MM.1S (cell line): ENCODE measurements around the gene ADAMTS15.

Experiments used
- DNase-seq: peaks from one replicate; pipeline ENCODE4 v3.0.0-alpha.2; 2015
- H2AFZ ChIP-seq: fragments of 300-600 bp; sonication (generic); 2 replicates; pipeline ENCODE4 v1.6.0; 2016; ENCODE audit warnings: antibody characterized with exemption, low read length
- H3F3A ChIP-seq: fragments of 300-600 bp; sonication (generic); 2 replicates; pipeline ENCODE4 v1.6.1; 2016; ENCODE audit warnings: mild to moderate bottlenecking, antibody characterized with exemption, low read length, moderate library complexity, mixed read lengths; ENCODE audit not compliant: insufficient read depth
- H3K27ac ChIP-seq: fragments of 300-600 bp; sonication (generic); 2 replicates; pipeline ENCODE4 v1.5.1; 2016; ENCODE audit warnings: mild to moderate bottlenecking, low read length
- H3K27me3 ChIP-seq: fragments of 300-600 bp; sonication (generic); replicated peaks from 2 replicates; pipeline ENCODE4 v1.6.0; 2016; ENCODE audit warnings: low read length; ENCODE audit not compliant: insufficient read depth
- H3K36me3 ChIP-seq: fragments of 300-600 bp; sonication (generic); replicated peaks from 2 replicates; pipeline ENCODE4 v1.6.1; 2016; ENCODE audit warnings: mild to moderate bottlenecking, low read length, mixed read lengths; ENCODE audit not compliant: insufficient read depth
- H3K4me1 ChIP-seq: fragments of 300-600 bp; sonication (generic); 2 replicates; pipeline ENCODE4 v1.6.1; 2016; ENCODE audit warnings: low read length, mixed read lengths
- H3K4me2 ChIP-seq: fragments of 300-600 bp; sonication (generic); 2 replicates; pipeline ENCODE4 v1.6.0; 2016; ENCODE audit warnings: low read depth, low read length
- H3K4me3 ChIP-seq: fragments of 300-600 bp; sonication (generic); 2 replicates; pipeline ENCODE4 v1.5.1; 2016; ENCODE audit warnings: low read length, mixed read lengths
- H3K79me2 ChIP-seq: fragments of 300-600 bp; sonication (generic); 2 replicates; pipeline ENCODE4 v1.6.1; 2016; ENCODE audit warnings: mixed run types, low read length, mixed read lengths
- H3K9ac ChIP-seq: fragments of 300-600 bp; sonication (generic); 2 replicates; pipeline ENCODE4 v1.6.1; 2016; ENCODE audit warnings: low read length, mixed read lengths
- H3K9me2 ChIP-seq: fragments of 300-600 bp; sonication (generic); replicated peaks from 2 replicates; pipeline ENCODE4 v1.6.1; 2016; ENCODE audit warnings: mild to moderate bottlenecking, low read length, mixed read lengths; ENCODE audit not compliant: insufficient read depth
- H3K9me3 ChIP-seq: fragments of 300-600 bp; sonication (generic); replicated peaks from 2 replicates; pipeline ENCODE4 v1.6.1; 2016; ENCODE audit warnings: mild to moderate bottlenecking, low read length, mixed read lengths; ENCODE audit not compliant: insufficient read depth
- H4K20me1 ChIP-seq: fragments of 300-600 bp; sonication (generic); 2 replicates; pipeline ENCODE4 v1.6.1; 2016; ENCODE audit warnings: mild to moderate bottlenecking, low read length, moderate library complexity, mixed read lengths; ENCODE audit not compliant: insufficient read depth
- EZH2 ChIP-seq: fragments of 300-600 bp; sonication (generic); optimal IDR thresholded peaks from 2 replicates; pipeline ENCODE3; 2017; ENCODE audit warnings: low read depth, mild to moderate bottlenecking, antibody characterized with exemption, low read length, mixed read lengths
- EZH2phosphoT487 ChIP-seq: fragments of 300-600 bp; sonication (generic); IDR thresholded peaks from 2 replicates; pipeline ENCODE4 v1.6.1; 2018; ENCODE audit warnings: antibody characterized with exemption, low read length
- TF ChIP-seq, protein P1 (sequence below): fragments of 300-600 bp; sonication (generic); IDR thresholded peaks from 2 replicates; pipeline ENCODE4 v1.5.1; 2016; ENCODE audit warnings: antibody characterized with exemption, low read length, mixed read lengths

ADAMTS15 gene

GRCh38 chr11:130413405-130414106, 34.9 kb upstream of the ADAMTS15 start:
- Histone ChIP-seq H3K4me2 (no peak overlapping the region), H3K79me2 (no peaks in the 10 kb centered on the region), H3K36me3 (no peaks in the 10 kb centered on the region), H3K9me2 (no peaks in the 10 kb centered on the region), H3K27ac (no peak overlapping the region), H4K20me1 (no peaks in the 10 kb centered on the region), H3K4me1 (no peaks in the 10 kb centered on the region), H3F3A (no peaks in the 10 kb centered on the region), H3K4me3 (no peak overlapping the region), H3K9ac (no peak overlapping the region), H2AFZ (no peak overlapping the region), H3K9me3 (no peaks in the 10 kb centered on the region), H3K27me3 (no peaks in the 10 kb centered on the region; the same call in 1 of the 2 replicates)
- no peak for DNase-seq
- TF ChIP-seq EZH2 (no peak), EZH2phosphoT487 (no peak)
- TF ChIP-seq, protein P1, sequence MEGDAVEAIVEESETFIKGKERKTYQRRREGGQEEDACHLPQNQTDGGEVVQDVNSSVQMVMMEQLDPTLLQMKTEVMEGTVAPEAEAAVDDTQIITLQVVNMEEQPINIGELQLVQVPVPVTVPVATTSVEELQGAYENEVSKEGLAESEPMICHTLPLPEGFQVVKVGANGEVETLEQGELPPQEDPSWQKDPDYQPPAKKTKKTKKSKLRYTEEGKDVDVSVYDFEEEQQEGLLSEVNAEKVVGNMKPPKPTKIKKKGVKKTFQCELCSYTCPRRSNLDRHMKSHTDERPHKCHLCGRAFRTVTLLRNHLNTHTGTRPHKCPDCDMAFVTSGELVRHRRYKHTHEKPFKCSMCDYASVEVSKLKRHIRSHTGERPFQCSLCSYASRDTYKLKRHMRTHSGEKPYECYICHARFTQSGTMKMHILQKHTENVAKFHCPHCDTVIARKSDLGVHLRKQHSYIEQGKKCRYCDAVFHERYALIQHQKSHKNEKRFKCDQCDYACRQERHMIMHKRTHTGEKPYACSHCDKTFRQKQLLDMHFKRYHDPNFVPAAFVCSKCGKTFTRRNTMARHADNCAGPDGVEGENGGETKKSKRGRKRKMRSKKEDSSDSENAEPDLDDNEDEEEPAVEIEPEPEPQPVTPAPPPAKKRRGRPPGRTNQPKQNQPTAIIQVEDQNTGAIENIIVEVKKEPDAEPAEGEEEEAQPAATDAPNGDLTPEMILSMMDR, result no peak

DNA sequence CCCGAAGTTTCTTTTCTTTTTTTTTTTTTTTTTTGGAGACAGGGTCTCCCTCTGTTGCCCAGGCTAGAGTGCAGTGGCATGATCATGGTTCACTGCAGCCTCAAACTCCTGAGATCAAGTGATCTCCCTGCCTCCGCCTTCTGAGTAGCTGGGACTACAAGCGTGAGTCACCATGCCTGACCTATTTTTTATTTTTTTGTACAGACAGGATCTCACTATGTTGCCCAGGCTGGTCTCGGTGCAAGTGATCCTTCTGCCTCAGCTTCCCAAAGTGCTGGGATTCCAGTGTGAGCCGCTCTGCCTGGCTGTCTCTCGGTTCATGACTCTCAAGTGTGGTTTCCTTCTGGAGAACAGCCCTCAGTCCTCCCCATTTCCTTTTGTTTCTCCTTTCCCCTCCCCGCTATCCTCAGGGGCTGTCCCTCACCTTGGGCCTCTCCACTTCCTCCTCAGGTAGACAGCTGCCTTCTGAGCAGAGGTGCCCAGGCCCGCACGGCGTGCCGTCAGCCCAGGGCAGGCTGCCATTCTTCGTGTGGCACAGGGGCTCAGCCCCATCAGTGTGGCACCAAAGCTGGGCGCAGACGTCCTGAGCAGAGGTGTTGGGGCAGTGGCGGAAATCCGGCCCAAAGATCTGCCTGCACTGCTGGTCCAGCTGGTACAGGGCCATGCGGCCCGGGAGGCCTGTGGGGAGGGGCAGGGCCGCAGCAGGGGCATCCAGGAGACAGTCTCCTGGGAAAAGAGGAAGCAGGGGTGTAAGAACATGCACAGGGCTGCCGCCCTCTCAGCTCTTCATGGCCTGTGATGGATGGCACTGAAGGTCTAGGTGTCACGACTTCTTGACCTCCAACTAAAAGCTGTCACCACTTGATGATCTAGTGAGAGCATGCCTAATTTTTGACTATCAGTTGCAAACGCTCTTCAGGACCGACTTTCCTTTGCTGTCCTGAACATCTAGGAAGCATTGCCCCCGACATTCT, 34.1 kb upstream of the ADAMTS15 start:
- Histone ChIP-seq H4K20me1 (no peaks in the 10 kb centered on the region), H3F3A (no peaks in the 10 kb centered on the region), H3K9ac (no peak overlapping the region), H3K4me1 (peaks cover under 1% of the 10 kb centered on the region; the same call in 1 of the 2 replicates), H3K9me3 (no peaks in the 10 kb centered on the region), H3K36me3 (no peaks in the 10 kb centered on the region), H3K4me3 (no peak overlapping the region), H3K79me2 (no peaks in the 10 kb centered on the region), H2AFZ (no peak overlapping the region), H3K9me2 (no peaks in the 10 kb centered on the region), H3K27me3 (no peaks in the 10 kb centered on the region; the same call in 1 of the 2 replicates), H3K27ac (no peak overlapping the region), H3K4me2 (no peak overlapping the region)
- TF ChIP-seq EZH2phosphoT487, result no peak
- no peak for TF ChIP-seq EZH2
- TF ChIP-seq, protein P1, result no peak
- DNase-seq, result no peak

DNA sequence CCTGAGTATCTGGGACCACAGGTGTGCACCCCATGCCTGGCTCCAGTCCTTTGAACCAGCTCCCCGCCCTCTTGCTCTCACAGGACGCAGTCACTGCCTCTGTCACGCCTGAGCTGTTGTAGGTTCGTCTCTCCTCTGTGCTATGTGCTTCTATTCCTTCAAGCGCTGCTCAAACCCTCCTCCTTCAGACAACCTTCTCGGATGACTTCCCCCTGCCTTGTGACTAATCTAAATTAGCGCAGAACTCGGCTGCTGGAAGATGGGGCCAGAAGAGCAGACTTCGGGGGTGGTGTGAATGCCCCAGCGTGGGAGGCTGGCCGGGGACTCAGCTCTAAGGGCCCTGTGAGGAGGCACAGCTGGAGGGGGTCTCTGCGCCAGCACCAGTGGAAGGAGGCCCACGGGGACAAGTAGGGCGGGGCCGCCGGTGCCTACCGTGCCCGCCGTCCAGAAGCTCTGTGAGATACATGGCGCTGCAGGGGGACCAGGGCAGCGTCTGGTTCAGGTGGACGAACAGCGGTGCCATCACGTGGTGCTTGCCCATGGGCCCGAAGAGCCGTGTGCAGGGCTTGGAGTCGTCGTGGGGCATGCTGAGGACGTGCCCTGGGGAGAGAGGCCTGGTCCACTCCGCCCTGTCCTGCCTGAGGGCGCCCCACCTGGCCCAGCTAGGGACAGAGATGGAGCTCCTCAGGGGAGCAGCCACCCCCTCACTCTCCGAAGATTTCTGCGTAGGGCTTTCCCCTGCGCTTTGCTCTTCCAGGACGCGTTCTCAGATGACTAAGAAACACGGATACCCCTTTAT, 32.5 kb upstream of the ADAMTS15 start:
- Histone ChIP-seq H3F3A (no peaks in the 10 kb centered on the region), H3K9me3 (no peaks in the 10 kb centered on the region)
- TF ChIP-seq EZH2, result no peak
- no peak for TF ChIP-seq EZH2phosphoT487
- TF ChIP-seq, protein P1, result no peak

More for the DNA sequence above, 32.5 kb upstream of the ADAMTS15 start:
- H3K36me3 ChIP-seq, result no peaks in the 10 kb centered on the region
- no peak overlapping the region for H3K4me2 ChIP-seq
- no peaks in the 10 kb centered on the region for H3K79me2 ChIP-seq
- H3K9me2 ChIP-seq, result no peaks in the 10 kb centered on the region
- H3K9ac ChIP-seq, result no peak overlapping the region
- no peaks in the 10 kb centered on the region for H4K20me1 ChIP-seq
- H3K27me3 ChIP-seq, result no peaks in the 10 kb centered on the region; the same call in 1 of the 2 replicates
- no peak overlapping the region for H3K4me3 ChIP-seq
- no peak overlapping the region for H2AFZ ChIP-seq
- no peak overlapping the region for H3K27ac ChIP-seq
- DNase-seq, result no peak
- H3K4me1 ChIP-seq, result peaks cover 10% of the 10 kb centered on the region
